Central memory CD8-positive, alpha-beta T cell (primary cell): ENCODE measurements around the gene CDH5.
"Not testable (repeated sequence)": the region's sequence is repeated elsewhere in the genome, so short reads cannot be mapped to it uniquely, and the experiment has no call there.

ENCODE experiments used
- ATAC-seq: fragments of 150-1000 bp; cut with Tn5 transposase; replicated peaks from 2 replicates; pipeline ENCODE4 v1.10.0; 2022; ENCODE audit warnings: mild to moderate bottlenecking, moderate FRiP score, moderate number of reproducible peaks; ENCODE audit not compliant: poor library complexity, severe bottlenecking; ENCODE audit errors: extremely low read depth
- DNase-seq, 2 donors: peaks; one replicate each; pipeline ENCODE4 v3.0.0; 2021; ENCODE audit warnings: low spot score in 2 of 2
- H3K27ac Mint-ChIP-seq: one replicate; pipeline ENCODE4 v1.8.0; 2022; ENCODE audit warnings: low read depth, mild to moderate bottlenecking, moderate library complexity, mixed read lengths
- H3K27me3 Mint-ChIP-seq: one replicate; pipeline ENCODE4 v1.8.0; 2022; ENCODE audit warnings: mixed read lengths
- H3K36me3 Mint-ChIP-seq: one replicate; pipeline ENCODE4 v1.8.0; 2022; ENCODE audit warnings: mild to moderate bottlenecking, moderate library complexity, mixed read lengths; ENCODE audit not compliant: insufficient read depth
- H3K4me1 Mint-ChIP-seq: one replicate; pipeline ENCODE4 v1.8.0; 2022; ENCODE audit warnings: mixed read lengths
- H3K4me3 Mint-ChIP-seq: one replicate; pipeline ENCODE4 v1.8.0; 2022; ENCODE audit warnings: mild to moderate bottlenecking, moderate library complexity, mixed read lengths
- H3K9me3 Mint-ChIP-seq: one replicate; pipeline ENCODE4 v1.8.0; 2022; ENCODE audit warnings: mixed read lengths

Gene CDH5

GRCh38 chr16:66451548-66451947, 85.1 kb downstream of the CDH5 start:
- DNase-seq = no peak
- H3K27ac Mint-ChIP-seq = no peak overlapping the region
- H3K36me3 Mint-ChIP-seq = no peaks in the 10 kb centered on the region
- H3K4me3 Mint-ChIP-seq = no peak overlapping the region
- no peaks in the 10 kb centered on the region for H3K9me3 Mint-ChIP-seq
- H3K4me1 Mint-ChIP-seq = no peaks in the 10 kb centered on the region
- ATAC-seq = no peak
- H3K27me3 Mint-ChIP-seq = peaks cover under 1% of the 10 kb centered on the region

- not testable (repeated sequence) for H3K27me3 Mint-ChIP-seq, H3K36me3 Mint-ChIP-seq, DNase-seq, H3K27ac Mint-ChIP-seq, H3K9me3 Mint-ChIP-seq, ATAC-seq, H3K4me1 Mint-ChIP-seq, H3K4me3 Mint-ChIP-seq
Measured at GRCh38 chr16:66453230-66453629, 86.7 kb downstream of the CDH5 start.
